ENCODE data around the gene EYS. TPM values are rescaled to one million over a fixed set of nuclear protein-coding genes. Genes with fewer than 3 reads are reported as not detected.
"Not testable (repeated sequence)": the region's sequence is repeated elsewhere in the genome, so short reads cannot be mapped to it uniquely, and the experiment has no call there.

EYS gene
- total and polyA plus RNA-seq, 4 donors: not detected

- no peaks in the 10 kb centered on the region for H3K27me3 ChIP-seq (ENCODE audit: control insufficient read depth in 1 of 2, insufficient read depth in 2 of 2, low read length in 1 of 2)
- no peak for DNase-seq
- H3K9me3 ChIP-seq (ENCODE audit: control insufficient read depth, low read length): no peaks in the 10 kb centered on the region
- no peak overlapping the region for H3K4me3 ChIP-seq (ENCODE audit: low read length in 2 of 2)
- no peaks in the 10 kb centered on the region for H3K36me3 ChIP-seq (ENCODE audit: control insufficient read depth in 1 of 2, insufficient read depth in 2 of 2, low read length in 1 of 2)
- intact Hi-C loops (cut with DNase I): no loop called here
- no peaks in the 10 kb centered on the region for H3K4me1 ChIP-seq (ENCODE audit: control insufficient read depth in 1 of 2, insufficient read depth in 2 of 2, low read length in 2 of 2)
- no peak overlapping the region for H3K27ac ChIP-seq (ENCODE audit: low read depth in 1 of 2, low read length in 2 of 2)
- peak; percentile 26 for ATAC-seq (ENCODE audit: low FRiP score)
- WGBS, 2 donors: 23 to 48% methylated on average over 4 of the region's 4 CpGs
Observed at GRCh38 chr6:63997221-63997620, 1709.8 kb downstream of the EYS start.

GRCh38 chr6:63985223-63985622, 1721.8 kb downstream of the EYS start:
- 33 to 40% methylated on average over 3 of the region's 3 CpGs for WGBS, 2 donors
- Histone ChIP-seq H3K9me3 (ENCODE audit: control insufficient read depth, low read length) (no peaks in the 10 kb centered on the region), H3K27me3 (ENCODE audit: control insufficient read depth in 1 of 2, insufficient read depth in 2 of 2, low read length in 1 of 2) (no peaks in the 10 kb centered on the region), H3K27ac (ENCODE audit: low read depth in 1 of 2, low read length in 2 of 2) (no peak overlapping the region), H3K4me3 (ENCODE audit: low read length in 2 of 2) (no peak overlapping the region), H3K4me1 (ENCODE audit: control insufficient read depth in 1 of 2, insufficient read depth in 2 of 2, low read length in 2 of 2) (no peaks in the 10 kb centered on the region), H3K36me3 (ENCODE audit: control insufficient read depth in 1 of 2, insufficient read depth in 2 of 2, low read length in 1 of 2) (no peaks in the 10 kb centered on the region)
- intact Hi-C loops (cut with DNase I): no loop called here
- DNase-seq (no peak), ATAC-seq (ENCODE audit: low FRiP score) (no peak)

- Histone ChIP-seq H3K36me3 (ENCODE audit: control insufficient read depth in 1 of 2, insufficient read depth in 2 of 2, low read length in 1 of 2) (no peaks in the 10 kb centered on the region), H3K27me3 (ENCODE audit: control insufficient read depth in 1 of 2, insufficient read depth in 2 of 2, low read length in 1 of 2) (no peaks in the 10 kb centered on the region), H3K9me3 (ENCODE audit: control insufficient read depth, low read length) (no peaks in the 10 kb centered on the region), H3K4me1 (ENCODE audit: control insufficient read depth in 1 of 2, insufficient read depth in 2 of 2, low read length in 2 of 2) (no peaks in the 10 kb centered on the region), H3K27ac (ENCODE audit: low read depth in 1 of 2, low read length in 2 of 2) (no peak overlapping the region), H3K4me3 (ENCODE audit: low read length in 2 of 2) (no peak overlapping the region)
- intact Hi-C loops (cut with DNase I): no loop called here
- ATAC-seq (ENCODE audit: low FRiP score) (no peak), DNase-seq (no peak)
- 87 to 92% methylated on average over 1 of the region's 1 CpG for WGBS, 2 donors
Observed at GRCh38 chr6:63975699-63976098, 1731.3 kb downstream of the EYS start.

GRCh38 chr6:63968650-63969049, 1738.4 kb downstream of the EYS start:
- WGBS, 2 donors: 44 to 51% methylated on average over 2 of the region's 2 CpGs
- Histone ChIP-seq H3K27me3 (ENCODE audit: control insufficient read depth in 1 of 2, insufficient read depth in 2 of 2, low read length in 1 of 2) (no peaks in the 10 kb centered on the region), H3K36me3 (ENCODE audit: control insufficient read depth in 1 of 2, insufficient read depth in 2 of 2, low read length in 1 of 2) (no peaks in the 10 kb centered on the region), H3K4me1 (ENCODE audit: control insufficient read depth in 1 of 2, insufficient read depth in 2 of 2, low read length in 2 of 2) (no peaks in the 10 kb centered on the region), H3K27ac (ENCODE audit: low read depth in 1 of 2, low read length in 2 of 2) (no peak overlapping the region), H3K9me3 (ENCODE audit: control insufficient read depth, low read length) (no peaks in the 10 kb centered on the region), H3K4me3 (ENCODE audit: low read length in 2 of 2) (no peak overlapping the region)
- DNase-seq (no peak), ATAC-seq (ENCODE audit: low FRiP score) (no peak)
- intact Hi-C loops (cut with DNase I): no loop called here

- H3K9me3 ChIP-seq (ENCODE audit: control insufficient read depth, low read length): no peaks in the 10 kb centered on the region
- no peak overlapping the region for H3K27ac ChIP-seq (ENCODE audit: low read depth in 1 of 2, low read length in 2 of 2)
- ATAC-seq (ENCODE audit: low FRiP score) (no peak), DNase-seq (no peak)
- intact Hi-C loops (cut with DNase I): no loop called here
- no peaks in the 10 kb centered on the region for H3K4me1 ChIP-seq (ENCODE audit: control insufficient read depth in 1 of 2, insufficient read depth in 2 of 2, low read length in 2 of 2)
- H3K4me3 ChIP-seq (ENCODE audit: low read length in 2 of 2): no peak overlapping the region
- no peaks in the 10 kb centered on the region for H3K27me3 ChIP-seq (ENCODE audit: control insufficient read depth in 1 of 2, insufficient read depth in 2 of 2, low read length in 1 of 2)
- no peaks in the 10 kb centered on the region for H3K36me3 ChIP-seq (ENCODE audit: control insufficient read depth in 1 of 2, insufficient read depth in 2 of 2, low read length in 1 of 2)
Observed at GRCh38 chr6:63964366-63964765, 1742.7 kb downstream of the EYS start.

GRCh38 chr6:63963769-63964315, 1743.2 kb downstream of the EYS start:
- ATAC-seq (ENCODE audit: low FRiP score) (no peak), DNase-seq (no peak)
- Histone ChIP-seq H3K4me1 (ENCODE audit: control insufficient read depth in 1 of 2, insufficient read depth in 2 of 2, low read length in 2 of 2) (no peaks in the 10 kb centered on the region), H3K9me3 (ENCODE audit: control insufficient read depth, low read length) (no peaks in the 10 kb centered on the region), H3K36me3 (ENCODE audit: control insufficient read depth in 1 of 2, insufficient read depth in 2 of 2, low read length in 1 of 2) (no peaks in the 10 kb centered on the region), H3K4me3 (ENCODE audit: low read length in 2 of 2) (no peak overlapping the region), H3K27ac (ENCODE audit: low read depth in 1 of 2, low read length in 2 of 2) (no peak overlapping the region), H3K27me3 (ENCODE audit: control insufficient read depth in 1 of 2, insufficient read depth in 2 of 2, low read length in 1 of 2) (no peaks in the 10 kb centered on the region)
- intact Hi-C loops (cut with DNase I): no loop called here

GRCh38 chr6:63953336-63954021, 1753.5 kb downstream of the EYS start:
- H3K4me1 ChIP-seq (ENCODE audit: control insufficient read depth in 1 of 2, insufficient read depth in 2 of 2, low read length in 2 of 2); H3K9me3 ChIP-seq (ENCODE audit: control insufficient read depth, low read length); DNase-seq; H3K27me3 ChIP-seq (ENCODE audit: control insufficient read depth in 1 of 2, insufficient read depth in 2 of 2, low read length in 1 of 2); intact Hi-C loops (cut with DNase I); H3K36me3 ChIP-seq (ENCODE audit: control insufficient read depth in 1 of 2, insufficient read depth in 2 of 2, low read length in 1 of 2); H3K4me3 ChIP-seq (ENCODE audit: low read length in 2 of 2); ATAC-seq (ENCODE audit: low FRiP score); H3K27ac ChIP-seq (ENCODE audit: low read depth in 1 of 2, low read length in 2 of 2): not testable (repeated sequence)
- WGBS, 2 donors: 59 to 63% methylated on average over 3 of the region's 3 CpGs

- ATAC-seq (ENCODE audit: low FRiP score) (no peak), DNase-seq (no peak)
- 54 to 59% methylated on average over 3 of the region's 3 CpGs for WGBS, 2 donors
- no peak overlapping the region for H3K27ac ChIP-seq (ENCODE audit: low read depth in 1 of 2, low read length in 2 of 2)
- H3K9me3 ChIP-seq (ENCODE audit: control insufficient read depth, low read length): no peaks in the 10 kb centered on the region
- no peaks in the 10 kb centered on the region for H3K4me1 ChIP-seq (ENCODE audit: control insufficient read depth in 1 of 2, insufficient read depth in 2 of 2, low read length in 2 of 2)
- H3K36me3 ChIP-seq (ENCODE audit: control insufficient read depth in 1 of 2, insufficient read depth in 2 of 2, low read length in 1 of 2): no peaks in the 10 kb centered on the region
- no peak overlapping the region for H3K4me3 ChIP-seq (ENCODE audit: low read length in 2 of 2)
- intact Hi-C loops (cut with DNase I): no loop called here
- no peaks in the 10 kb centered on the region for H3K27me3 ChIP-seq (ENCODE audit: control insufficient read depth in 1 of 2, insufficient read depth in 2 of 2, low read length in 1 of 2)
Observed at GRCh38 chr6:63947792-63948529, 1759.1 kb downstream of the EYS start.

GRCh38 chr6:63945987-63946386, 1761.0 kb downstream of the EYS start:
- Histone ChIP-seq H3K36me3 (ENCODE audit: control insufficient read depth in 1 of 2, insufficient read depth in 2 of 2, low read length in 1 of 2) (no peaks in the 10 kb centered on the region), H3K9me3 (ENCODE audit: control insufficient read depth, low read length) (no peaks in the 10 kb centered on the region), H3K4me1 (ENCODE audit: control insufficient read depth in 1 of 2, insufficient read depth in 2 of 2, low read length in 2 of 2) (no peaks in the 10 kb centered on the region), H3K27ac (ENCODE audit: low read depth in 1 of 2, low read length in 2 of 2) (no peak overlapping the region), H3K27me3 (ENCODE audit: control insufficient read depth in 1 of 2, insufficient read depth in 2 of 2, low read length in 1 of 2) (no peaks in the 10 kb centered on the region), H3K4me3 (ENCODE audit: low read length in 2 of 2) (no peak overlapping the region)
- DNase-seq (no peak), ATAC-seq (ENCODE audit: low FRiP score) (no peak)
- WGBS, 2 donors: 38 to 58% methylated on average over 2 of the region's 2 CpGs
- intact Hi-C loops (cut with DNase I): no loop called here
